ENCODE results near the gene SYPL2. TPM values are rescaled to one million over a fixed set of nuclear protein-coding genes. Genes with fewer than 3 reads are reported as not detected.

SYPL2 gene
- total and polyA plus RNA-seq, 2 donors (not counting 3 experiments of a cell fraction or from before 2014, with no cell fraction given), result not detected

DNA sequence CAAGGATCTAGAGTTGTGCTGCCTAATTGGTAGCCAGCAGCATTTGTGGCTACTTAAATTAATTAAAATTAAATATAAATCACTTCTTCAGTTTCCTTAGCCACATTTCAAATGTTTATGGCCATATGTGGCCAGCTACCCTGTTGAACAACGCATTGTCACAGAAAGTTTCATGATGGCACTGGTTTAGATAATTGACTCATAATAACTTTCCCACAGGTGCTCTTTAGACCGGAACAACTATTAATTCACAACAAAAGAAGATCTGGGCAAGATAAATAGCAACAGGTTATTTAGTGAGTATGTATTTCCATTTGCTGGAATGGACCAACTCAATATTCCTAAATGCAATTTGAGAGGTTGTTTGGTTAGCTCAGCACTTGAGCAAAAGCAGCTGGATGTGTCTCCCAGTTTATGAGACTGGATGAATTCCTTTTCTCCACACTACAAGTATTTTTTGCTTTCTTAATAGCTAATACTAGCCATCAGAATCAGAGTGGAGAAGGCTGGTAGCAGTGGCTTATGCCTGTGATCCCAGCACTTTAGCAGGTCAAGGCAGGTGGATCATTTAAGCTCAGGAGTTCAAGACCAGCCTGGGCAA, 46.9 kb downstream of the SYPL2 start:
- no TSS peak for BruUV-seq (replicated peaks)
- FAIRE-seq, result no peak

More for the DNA sequence above, 46.9 kb downstream of the SYPL2 start:
- no peak for TF ChIP-seq JUN (IDR thresholded peaks at IDR 0.05; ENCODE audit: borderline replicate concordance, insufficient read depth, insufficient read length, low read depth)
- no peak for TF ChIP-seq MYC (IDR thresholded peaks at IDR 0.05; ENCODE audit: low read depth, low read length)
- TF ChIP-seq FOS (IDR thresholded peaks at IDR 0.05; ENCODE audit: borderline replicate concordance, insufficient read depth, low read length), result no peak
- no peak for TF ChIP-seq POLR2A (IDR thresholded peaks at IDR 0.05; ENCODE audit: low read depth, low read length)
- TF ChIP-seq MAX (IDR thresholded peaks at IDR 0.05; ENCODE audit: insufficient read depth, insufficient read length), result no peak
- TF ChIP-seq POLR2AphosphoS5 (IDR thresholded peaks at IDR 0.05; ENCODE audit: insufficient read depth, low read depth, low read length), result no peak
- TF ChIP-seq, protein P1, sequence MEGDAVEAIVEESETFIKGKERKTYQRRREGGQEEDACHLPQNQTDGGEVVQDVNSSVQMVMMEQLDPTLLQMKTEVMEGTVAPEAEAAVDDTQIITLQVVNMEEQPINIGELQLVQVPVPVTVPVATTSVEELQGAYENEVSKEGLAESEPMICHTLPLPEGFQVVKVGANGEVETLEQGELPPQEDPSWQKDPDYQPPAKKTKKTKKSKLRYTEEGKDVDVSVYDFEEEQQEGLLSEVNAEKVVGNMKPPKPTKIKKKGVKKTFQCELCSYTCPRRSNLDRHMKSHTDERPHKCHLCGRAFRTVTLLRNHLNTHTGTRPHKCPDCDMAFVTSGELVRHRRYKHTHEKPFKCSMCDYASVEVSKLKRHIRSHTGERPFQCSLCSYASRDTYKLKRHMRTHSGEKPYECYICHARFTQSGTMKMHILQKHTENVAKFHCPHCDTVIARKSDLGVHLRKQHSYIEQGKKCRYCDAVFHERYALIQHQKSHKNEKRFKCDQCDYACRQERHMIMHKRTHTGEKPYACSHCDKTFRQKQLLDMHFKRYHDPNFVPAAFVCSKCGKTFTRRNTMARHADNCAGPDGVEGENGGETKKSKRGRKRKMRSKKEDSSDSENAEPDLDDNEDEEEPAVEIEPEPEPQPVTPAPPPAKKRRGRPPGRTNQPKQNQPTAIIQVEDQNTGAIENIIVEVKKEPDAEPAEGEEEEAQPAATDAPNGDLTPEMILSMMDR (IDR thresholded peaks at IDR 0.05; ENCODE audit: extremely low read depth in 1 of 2, insufficient read depth in 1 of 2, low read depth in 1 of 2, low read length in 2 of 2), result no peak
- no peak for TF ChIP-seq EZH2 (IDR thresholded peaks at IDR 0.05; ENCODE audit: borderline replicate concordance, low read depth, low read length, severe bottlenecking)
- no peak for TF ChIP-seq GATA2 (IDR thresholded peaks at IDR 0.05; ENCODE audit: insufficient read depth, insufficient read length, low read depth, low read length)
- H3K4me2 ChIP-seq (ENCODE audit: insufficient read depth, low read length), result no peak overlapping the region
- H3K79me2 ChIP-seq (ENCODE audit: control insufficient read depth, insufficient read depth, low read length), result no peaks in the 10 kb centered on the region
- H3K9ac ChIP-seq (replicated peaks; ENCODE audit: extremely low read depth, insufficient read depth, low read length), result no peak overlapping the region
- no peaks in the 10 kb centered on the region for H3K36me3 ChIP-seq (ENCODE audit: control insufficient read depth in 2 of 2, extremely low read depth in 1 of 2, insufficient read depth in 2 of 2, low read length in 2 of 2)
- no peak overlapping the region for H2AFZ ChIP-seq (ENCODE audit: low read depth, low read length)
- H3K27ac ChIP-seq (ENCODE audit: insufficient read depth, low read depth, low read length), result no peak overlapping the region
- peaks cover 10 to 20% of the 10 kb centered on the region in 2 experiments for H3K27me3 ChIP-seq (ENCODE audit: control insufficient read depth in 2 of 2, insufficient read depth in 2 of 2, low read length in 2 of 2)
- intact Hi-C loops (cut with micrococcal nuclease) (no loop called here), dilution Hi-C loops (cut with MboI; ENCODE audit: extremely low pct_ligation_motif_present, low sequenced_read_pairs) (no loop called here)
- peaks cover 6% of the 10 kb centered on the region for H3K4me1 ChIP-seq (ENCODE audit: control insufficient read depth, extremely low read depth, insufficient read depth, low read length)
- DNase-seq (ENCODE audit: low read depth, low spot score), result no peak
- no peaks in the 10 kb centered on the region for H4K20me1 ChIP-seq (replicated peaks; ENCODE audit: control insufficient read depth, extremely low read depth, insufficient read depth, low read length)
- H3K9me3 ChIP-seq (replicated peaks; ENCODE audit: control insufficient read depth, insufficient read depth, low read length), result no peaks in the 10 kb centered on the region
- no peaks in the 10 kb centered on the region for H3K9me1 ChIP-seq (replicated peaks; ENCODE audit: control insufficient read depth, extremely low read depth, insufficient read depth, low read length)
- ChIA-PET POLR2A (no interaction called here), CTCF (interaction anchor here (0.7 to 2.8 kb wide), 6 partner anchors 9 to 19 kb away, joined by 3 to 16 read pairs (median 4); no protein-coding TSS in a partner anchor)
- no peak overlapping the region for H3K4me3 ChIP-seq (replicated peaks in 1 of 3; ENCODE audit: insufficient read depth in 1 of 3, low read depth in 1 of 3, low read length in 3 of 3)
